WTC11 (cell line): Measurements from ENCODE around the gene DCTN5. TPM values are rescaled to one million over a fixed set of nuclear protein-coding genes. Genes with fewer than 3 reads are reported as not detected.

Experiments used
- ATAC-seq: fragments of 200-7000 bp; cut with Tn5 transposase; 2 replicates; pipeline ENCODE4 v1.10.0; 2021; ENCODE audit warnings: mild to moderate bottlenecking, moderate library complexity
- CTCF ChIA-PET: fragments of 300-600 bp; sonication (Branson Sonifier 250); formaldehyde crosslinking; loops from one replicate; lab custom pipeline; 2021; ENCODE audit warnings: antibody characterized with exemption; lab: Charles Lee
- POLR2A ChIA-PET: fragments of 350-600 bp; sonication (Branson Sonifier 250); formaldehyde crosslinking; loops from one replicate; lab custom pipeline; 2021; ENCODE audit warnings: antibody characterized with exemption; lab: Charles Lee
- DNase-seq: peaks from one replicate; pipeline ENCODE4 v3.0.0; 2021; ENCODE audit warnings: low spot score
- H3K27ac Mint-ChIP-seq: 2 replicates; pipeline ENCODE4 v1.8.0; 2021; ENCODE audit warnings: mixed read lengths
- H3K27me3 Mint-ChIP-seq: 2 replicates; pipeline ENCODE4 v1.8.0; 2021; ENCODE audit warnings: low read depth, mild to moderate bottlenecking, moderate library complexity, mixed read lengths
- H3K36me3 Mint-ChIP-seq: 2 replicates; pipeline ENCODE4 v1.8.0; 2021; ENCODE audit warnings: mixed read lengths
- H3K4me1 Mint-ChIP-seq: 2 replicates; pipeline ENCODE4 v1.8.0; 2022; ENCODE audit warnings: mixed read lengths
- H3K4me3 Mint-ChIP-seq: 2 replicates; pipeline ENCODE4 v1.8.0; 2021; ENCODE audit warnings: mild to moderate bottlenecking, moderate library complexity, mixed read lengths
- H3K9me3 Mint-ChIP-seq: 2 replicates; pipeline ENCODE4 v1.8.0; 2021; ENCODE audit warnings: mixed read lengths
- ARID4B ChIP-seq: sonication (generic); formaldehyde crosslinking; IDR thresholded peaks from 2 replicates; pipeline ENCODE4 v1.8.0; 2023; ENCODE audit warnings: missing genetic modification reagents, mild to moderate bottlenecking, borderline replicate concordance
- ATF6 ChIP-seq: sonication (generic); formaldehyde crosslinking; IDR thresholded peaks from 2 replicates; pipeline ENCODE4 v1.8.1; 2023; ENCODE audit warnings: mild to moderate bottlenecking, missing genetic modification reagents
- FOXP4 ChIP-seq: sonication (generic); formaldehyde crosslinking; IDR thresholded peaks from 2 replicates; pipeline ENCODE4 v1.8.0; 2022; ENCODE audit warnings: mild to moderate bottlenecking, missing genetic modification reagents
- KAT7 ChIP-seq: sonication (generic); formaldehyde crosslinking; IDR thresholded peaks from 2 replicates; pipeline ENCODE4 v1.8.1; 2023; ENCODE audit warnings: missing genetic modification reagents, mild to moderate bottlenecking, borderline replicate concordance
- PRDM15 ChIP-seq: sonication (generic); formaldehyde crosslinking; IDR thresholded peaks from 2 replicates; pipeline ENCODE4 v1.8.0; 2022; ENCODE audit warnings: missing genetic modification reagents
- TEAD4 ChIP-seq: sonication (generic); formaldehyde crosslinking; IDR thresholded peaks from 2 replicates; pipeline ENCODE4 v1.8.0; 2022; ENCODE audit warnings: mild to moderate bottlenecking, missing genetic modification reagents
- TP53 ChIP-seq: sonication (generic); formaldehyde crosslinking; IDR thresholded peaks from 2 replicates; pipeline ENCODE4 v1.8.1; 2023; ENCODE audit warnings: mild to moderate bottlenecking, missing genetic modification reagents
- ZMAT4 ChIP-seq: fragments of 250-450 bp; sonication (Bioruptor Pico); IDR thresholded peaks from 2 replicates; pipeline ENCODE4 v1.9.0; 2021; ENCODE audit warnings: mild to moderate bottlenecking
- total RNA-seq: library from RNA; stranded (reverse); gene quantifications from 3 replicates; pipeline ENCODE4 v1.2.3, GENCODE V29; 2021

Gene DCTN5
- total RNA-seq, 1 experiment from 2014 or later = 65.8 TPM

- H3K4me3 Mint-ChIP-seq = peak overlapping the region; percentile 97
- peaks cover 20% of the 10 kb centered on the region for H3K4me1 Mint-ChIP-seq
- TF ChIP-seq ARID4B (CRISPR knock-in tag) = no peak
- no peak for TF ChIP-seq ATF6
- peak; percentile 64; the same call in 1 of the 2 replicates for TF ChIP-seq PRDM15
- peak; percentile 71; the same call in 1 of the 2 replicates for TF ChIP-seq KAT7 (CRISPR knock-in tag)
- peak; percentile 42; the same call in 1 of the 2 replicates for TF ChIP-seq FOXP4 (CRISPR knock-in tag)
- no peak for TF ChIP-seq TP53 (CRISPR knock-in tag)
- H3K36me3 Mint-ChIP-seq = peaks cover 43% of the 10 kb centered on the region
- DNase-seq = peak; percentile 60
- ChIA-PET CTCF (interaction anchor here (0.5 to 3.3 kb wide), 14 partner anchors 12 to 391 kb away, joined by 3 to 23 read pairs (median 5); partner anchors contain the start of gene NDUFAB1), POLR2A (interaction anchor here (0.6 to 3.6 kb wide), 4 partner anchors 12 to 166 kb away, joined by 3 to 30 read pairs (median 10); partner anchors contain the start of genes DCTN5 and PALB2)
- H3K27ac Mint-ChIP-seq = peak overlapping the region; percentile 79; the same call in 1 of the 2 replicates
- peak; percentile 43 for ATAC-seq
- no peaks in the 10 kb centered on the region for H3K9me3 Mint-ChIP-seq
- H3K27me3 Mint-ChIP-seq = no peaks in the 10 kb centered on the region
Measured at GRCh38 chr16:23679274-23679985, 38.2 kb downstream of the DCTN5 start.

- H3K27ac Mint-ChIP-seq = peak overlapping the region; percentile 97
- H3K27me3 Mint-ChIP-seq = no peaks in the 10 kb centered on the region
- no peaks in the 10 kb centered on the region for H3K9me3 Mint-ChIP-seq
- H3K4me1 Mint-ChIP-seq = peaks cover 20% of the 10 kb centered on the region
- POLR2A ChIA-PET = interaction anchor here (0.6 to 3.6 kb wide), 4 partner anchors 11 to 609 kb away, joined by 3 to 30 read pairs (median 8); no protein-coding TSS in a partner anchor
- CTCF ChIA-PET = interaction anchor here (0.6 to 3.3 kb wide), 7 partner anchors 15 to 356 kb away, joined by 3 to 23 read pairs (median 5); partner anchors contain the start of gene NDUFAB1
- no peak for DNase-seq
- peak; percentile 2; the same call in 1 of the 2 replicates for ATAC-seq
- TF ChIP-seq PRDM15 (0 out of 2 replicates have a peak, but pooled peaks have one; percentile 39), ZMAT4 (no peak), TEAD4 (CRISPR knock-in tag) (no peak)
- H3K4me3 Mint-ChIP-seq = peak overlapping the region; percentile 97
- peaks cover 46% of the 10 kb centered on the region for H3K36me3 Mint-ChIP-seq
Measured at GRCh38 chr16:23679986-23680336, 38.7 kb downstream of the DCTN5 start.
